HS-5 (cell line): Measurements from ENCODE around the gene ZNF593OS.

Experiments
- DNase-seq: peaks from one replicate; pipeline ENCODE4 v3.0.0-alpha.2; 2012; ENCODE audit warnings: low read depth

The ZNF593OS gene

DNA sequence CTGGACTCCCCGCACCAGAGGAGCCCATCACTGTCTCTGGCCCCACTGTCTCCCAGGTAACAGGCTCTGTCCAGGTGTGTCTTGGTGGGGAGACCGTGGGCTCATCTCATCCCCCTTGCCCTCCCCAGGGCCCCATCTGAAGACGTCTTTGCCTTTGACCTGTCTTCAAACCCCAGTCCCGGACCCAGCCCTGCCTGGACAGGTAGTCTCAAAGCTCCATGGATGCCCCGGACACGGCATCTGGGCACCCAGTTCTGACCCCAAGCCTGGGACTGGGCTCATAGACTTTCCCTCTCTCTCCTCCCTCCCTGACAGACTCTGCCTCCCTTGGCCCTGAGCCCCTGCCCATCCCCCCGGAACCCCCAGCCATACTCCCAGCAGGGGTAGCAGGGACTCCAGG, 12.5 kb upstream of the ZNF593OS start:
- no peak for DNase-seq

DNA sequence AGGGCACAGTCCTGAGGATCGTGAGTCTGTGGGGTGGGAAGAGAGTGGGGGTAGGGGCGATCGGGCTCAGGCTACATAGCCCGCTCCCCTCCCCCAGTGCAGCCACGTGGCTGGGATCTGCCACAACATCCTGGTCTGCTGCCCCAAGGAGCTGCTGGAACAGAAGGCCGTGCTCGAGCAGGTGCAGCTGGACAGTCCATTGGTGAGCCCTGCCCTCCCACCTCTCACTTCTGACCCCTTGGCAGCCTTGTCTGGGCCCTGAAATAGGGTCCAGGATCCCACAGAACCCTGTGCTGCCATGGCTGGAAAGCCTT, 10.7 kb upstream of the ZNF593OS start:
- no peak for DNase-seq

DNA sequence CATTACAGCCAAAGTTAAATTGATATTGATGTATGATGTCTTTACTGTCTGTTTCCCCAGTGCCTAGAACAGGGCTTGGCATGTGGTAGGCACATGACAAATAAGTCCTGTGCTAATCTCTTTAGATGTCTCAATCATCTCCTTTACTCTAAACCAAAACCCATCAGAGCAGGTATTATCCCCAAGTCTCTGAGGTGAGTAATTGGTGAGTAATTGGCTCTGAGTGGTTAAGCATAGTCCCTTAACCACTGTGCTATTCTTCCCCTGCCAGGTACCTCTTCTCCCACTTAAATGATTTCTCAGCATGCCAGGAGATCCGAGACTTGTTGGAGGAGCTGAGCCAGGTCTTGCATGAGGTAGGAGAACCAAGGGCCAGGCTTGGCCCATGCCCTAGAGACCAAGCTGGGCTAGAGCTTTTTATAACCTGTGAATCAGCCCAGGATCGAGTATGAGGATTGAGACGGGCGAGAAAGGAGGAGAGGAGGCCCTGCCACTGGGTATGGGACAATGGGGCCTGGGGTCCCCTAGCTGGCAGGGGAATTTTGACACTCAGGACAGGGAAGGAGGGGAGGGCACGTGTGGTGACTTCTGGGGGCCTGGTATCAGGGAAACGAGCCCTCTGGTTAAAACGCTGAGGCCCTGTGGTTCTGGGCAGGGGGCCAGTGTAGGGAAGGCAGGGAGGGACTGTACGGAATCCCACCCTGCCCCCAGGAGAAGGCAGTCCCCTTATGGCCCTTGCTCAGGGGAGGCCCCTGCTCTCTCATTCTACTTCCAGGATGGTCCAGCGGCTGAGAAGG, 10.2 kb upstream of the ZNF593OS start:
- no peak for DNase-seq

DNA sequence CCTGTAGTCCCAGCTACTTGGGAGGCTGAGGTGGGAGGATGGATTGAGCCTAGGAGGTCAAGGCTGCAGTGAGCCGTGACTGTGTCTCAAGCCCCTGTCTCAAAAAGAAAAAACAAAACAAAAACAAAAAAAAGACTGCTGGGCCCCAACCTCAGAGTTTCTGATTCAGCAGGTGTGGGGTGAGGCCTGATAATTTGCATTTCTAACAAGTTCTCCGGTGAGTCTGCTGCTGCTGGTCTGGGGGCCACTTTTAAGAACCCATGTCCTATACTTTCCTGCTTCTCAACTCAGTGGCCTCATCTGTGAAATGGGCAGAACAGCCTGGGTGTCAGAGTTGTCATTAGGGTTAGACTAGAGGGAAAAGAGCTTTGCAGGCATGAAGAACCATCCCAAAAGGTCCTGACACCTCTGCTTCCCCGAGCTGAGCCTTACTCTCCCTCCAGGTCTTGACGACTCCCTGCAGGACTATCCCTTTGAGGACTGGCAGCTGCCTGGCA, 8.4 kb upstream of the ZNF593OS start:
- no peak for DNase-seq

DNA sequence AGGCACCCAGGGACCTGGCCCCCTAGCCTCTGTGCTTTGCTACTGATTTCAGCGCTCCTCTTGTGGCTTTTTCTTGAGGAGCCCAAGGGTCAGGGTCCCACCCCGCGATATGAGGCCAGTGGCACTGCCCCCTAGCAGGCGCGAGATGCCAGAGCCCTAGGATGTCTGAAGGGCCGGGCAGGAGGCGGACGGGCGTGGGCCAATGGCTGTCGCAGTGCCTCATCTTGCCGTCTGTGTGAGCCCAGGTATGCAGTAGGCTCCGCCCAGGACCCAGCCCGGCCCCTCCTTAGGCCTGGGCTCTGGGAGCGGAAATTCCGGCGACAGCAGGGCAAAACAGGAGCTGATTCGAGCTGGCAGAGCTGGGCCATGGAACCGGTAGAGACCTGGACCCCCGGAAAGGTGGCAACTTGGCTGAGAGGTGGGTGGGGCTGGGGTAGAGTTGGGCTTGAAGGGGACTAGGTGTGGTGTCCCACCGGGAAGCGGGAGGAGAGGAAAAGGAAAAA, 5.6 kb upstream of the ZNF593OS start, which contains the start of gene CNKSR1:
TSS of gene CNKSR1 (plus strand) at position 310 of the 503 bp plus-strand sequence. CDS start at position 367, 57 bp downstream.
- DNase-seq = no peak

DNA sequence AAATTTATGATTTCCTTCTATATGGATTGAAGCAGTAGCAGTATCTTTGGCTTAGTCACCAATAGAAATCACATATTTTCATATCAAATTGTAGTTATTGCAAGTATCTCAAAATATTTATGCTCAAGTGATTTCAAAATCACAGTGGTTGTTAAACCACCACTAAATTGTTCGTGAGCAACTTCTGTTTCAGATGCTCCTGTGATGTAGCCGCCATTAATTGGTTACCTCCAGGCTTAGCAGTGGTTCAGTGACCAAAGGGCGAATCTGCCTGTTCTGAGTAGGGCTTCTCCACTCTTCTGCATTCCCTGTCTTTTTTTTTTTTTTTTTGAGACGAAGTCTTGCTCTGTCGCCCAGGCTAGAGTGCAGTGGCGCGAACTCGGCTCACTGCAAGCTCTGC, 3.7 kb upstream of the ZNF593OS start:
- no peak for DNase-seq

DNA sequence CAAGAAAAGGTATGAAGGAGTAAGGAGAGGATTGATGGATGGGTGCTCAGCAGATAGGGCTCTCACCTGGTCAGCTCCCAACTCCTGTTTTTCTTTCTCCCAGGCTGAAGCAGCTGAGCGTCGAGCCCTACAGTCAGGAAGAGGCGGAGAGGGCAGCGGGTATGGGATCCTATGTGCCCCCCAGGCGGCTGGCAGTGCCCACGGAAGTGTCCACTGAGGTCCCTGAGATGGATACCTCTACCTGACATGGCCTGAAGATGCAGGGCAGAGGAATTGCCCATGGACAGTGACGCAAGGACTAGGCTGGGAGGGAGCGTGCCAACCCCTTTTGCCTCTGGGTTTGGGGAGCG, 1.2 kb downstream of the ZNF593OS start:
- no peak for DNase-seq

DNA sequence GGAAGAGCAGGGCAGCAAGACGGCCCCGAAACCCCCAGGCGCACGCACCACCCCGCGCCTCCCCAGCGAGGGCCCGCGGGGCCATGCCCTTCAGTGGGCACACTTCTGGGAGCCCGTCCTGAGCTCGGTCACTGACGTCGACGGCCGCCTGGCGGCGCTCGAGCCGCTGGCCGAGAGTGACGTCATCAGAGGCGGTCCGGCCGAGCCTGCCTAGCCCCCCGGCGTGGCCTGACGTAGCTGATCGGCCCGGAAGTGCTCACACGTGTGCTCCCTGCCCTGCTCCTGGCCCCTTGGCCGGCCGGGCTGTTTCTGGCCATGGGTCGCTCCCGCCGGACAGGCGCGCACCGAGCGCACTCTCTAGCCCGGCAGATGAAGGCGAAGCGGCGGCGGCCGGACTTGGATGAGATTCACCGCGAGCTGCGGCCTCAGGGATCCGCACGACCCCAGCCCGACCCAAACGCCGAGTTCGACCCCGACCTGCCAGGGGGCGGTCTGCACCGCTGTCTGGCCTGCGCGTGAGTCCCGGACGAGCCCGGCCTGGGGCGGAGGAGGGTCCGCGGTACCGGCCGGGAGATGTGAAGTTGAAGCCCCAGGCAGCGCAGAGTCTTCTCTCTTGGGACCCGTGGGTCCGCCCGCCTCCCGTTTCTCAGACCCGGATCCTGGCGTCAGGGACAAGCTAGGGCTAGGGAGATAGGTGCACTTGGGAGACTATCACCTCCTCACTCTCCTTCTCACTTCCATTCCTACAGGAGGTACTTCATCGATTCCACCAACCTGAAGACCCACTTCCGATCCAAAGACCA, 1.8 kb downstream of the ZNF593OS start, which contains the start of gene ZNF593:
TSS of gene ZNF593 (plus strand) at position 240 of the 803 bp plus-strand sequence. CDS start at position 316, 76 bp downstream.
- DNase-seq = peak; percentile 47

DNA sequence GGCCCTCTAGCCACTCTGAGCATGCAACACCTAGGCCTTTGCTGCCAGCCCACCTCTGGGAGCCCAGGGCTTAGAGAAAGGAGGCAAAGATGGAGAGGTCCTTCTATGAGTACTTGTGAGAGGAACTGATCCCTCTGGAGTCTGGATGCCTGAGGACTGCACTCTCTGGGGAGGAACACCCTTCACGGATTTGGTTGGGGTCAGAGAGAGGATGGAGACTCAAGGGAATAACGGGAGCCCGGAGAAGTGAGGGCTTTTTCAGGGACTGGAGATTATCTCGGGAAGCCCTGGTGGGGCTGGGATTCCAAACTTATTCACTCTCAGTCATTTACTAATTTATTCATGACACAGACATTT, 2.5 kb downstream of the ZNF593OS start:
- no peak for DNase-seq

DNA sequence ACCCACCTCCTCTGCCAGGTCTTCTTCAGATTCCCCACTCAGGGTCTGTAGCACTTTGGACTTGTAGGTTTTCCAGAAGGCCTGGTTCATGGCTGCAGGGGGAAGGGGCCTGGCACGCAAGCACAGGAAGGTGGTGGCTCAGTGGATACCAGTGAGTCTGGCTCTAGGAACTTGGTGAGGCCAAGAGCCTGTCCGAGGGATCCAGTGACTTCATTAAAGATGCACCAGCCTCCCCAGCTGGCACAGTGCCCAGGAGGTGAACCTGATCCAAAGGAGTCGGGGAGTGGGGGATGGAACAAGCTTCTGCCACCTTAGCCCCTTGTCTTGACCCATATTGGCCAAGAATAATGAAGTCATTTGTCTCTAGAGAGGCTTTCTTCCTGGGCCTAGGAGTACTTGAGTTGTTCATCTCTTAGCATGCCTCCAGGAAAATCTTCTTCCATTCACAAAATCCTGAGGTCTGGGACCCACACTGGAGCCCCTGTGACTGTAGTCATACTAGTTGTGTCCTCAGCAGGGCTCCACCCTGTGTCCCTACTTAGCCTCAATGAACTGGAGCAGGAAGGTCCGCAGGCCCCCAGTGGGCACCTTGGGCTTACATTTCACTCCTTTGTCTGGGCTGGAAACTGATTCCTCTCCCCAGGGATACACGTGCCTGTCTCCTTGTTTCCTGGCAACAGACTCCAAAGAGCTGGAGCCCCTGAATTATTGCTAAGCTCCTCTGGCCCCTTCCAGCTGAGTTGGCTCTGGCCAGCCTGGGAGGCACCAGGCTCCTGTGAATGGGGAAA, 3.0 kb downstream of the ZNF593OS start, which contains the start of gene C1orf232:
TSS of gene C1orf232 (minus strand) at position 554 of the 788 bp plus-strand sequence. CDS start at position 90, 464 bp downstream.
- DNase-seq = no peak

DNA sequence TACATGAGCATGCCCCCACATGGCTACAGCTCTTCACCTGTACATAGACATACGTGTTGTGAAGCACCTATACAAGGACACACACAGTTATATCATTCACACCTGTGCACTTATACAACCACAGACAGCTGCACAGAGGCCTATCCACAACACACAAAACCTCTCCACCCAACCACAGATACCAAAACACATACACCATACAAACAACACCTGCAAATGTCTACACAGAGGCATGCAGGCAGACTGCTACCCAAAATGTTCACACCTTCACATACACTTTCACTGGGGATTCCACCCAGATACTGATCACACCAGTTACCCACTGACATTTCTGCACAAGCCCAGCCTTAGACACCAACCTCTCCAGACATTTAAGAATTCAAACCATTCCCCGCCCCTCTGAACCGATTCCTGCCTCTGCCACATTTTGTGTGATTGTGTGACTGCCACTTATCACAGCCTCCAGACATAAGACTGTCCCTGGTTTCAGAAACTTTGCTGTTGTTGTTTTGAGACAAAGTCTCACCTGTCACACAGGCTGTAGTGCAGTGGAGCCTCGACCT, 4.8 kb downstream of the ZNF593OS start:
- no peak for DNase-seq

DNA sequence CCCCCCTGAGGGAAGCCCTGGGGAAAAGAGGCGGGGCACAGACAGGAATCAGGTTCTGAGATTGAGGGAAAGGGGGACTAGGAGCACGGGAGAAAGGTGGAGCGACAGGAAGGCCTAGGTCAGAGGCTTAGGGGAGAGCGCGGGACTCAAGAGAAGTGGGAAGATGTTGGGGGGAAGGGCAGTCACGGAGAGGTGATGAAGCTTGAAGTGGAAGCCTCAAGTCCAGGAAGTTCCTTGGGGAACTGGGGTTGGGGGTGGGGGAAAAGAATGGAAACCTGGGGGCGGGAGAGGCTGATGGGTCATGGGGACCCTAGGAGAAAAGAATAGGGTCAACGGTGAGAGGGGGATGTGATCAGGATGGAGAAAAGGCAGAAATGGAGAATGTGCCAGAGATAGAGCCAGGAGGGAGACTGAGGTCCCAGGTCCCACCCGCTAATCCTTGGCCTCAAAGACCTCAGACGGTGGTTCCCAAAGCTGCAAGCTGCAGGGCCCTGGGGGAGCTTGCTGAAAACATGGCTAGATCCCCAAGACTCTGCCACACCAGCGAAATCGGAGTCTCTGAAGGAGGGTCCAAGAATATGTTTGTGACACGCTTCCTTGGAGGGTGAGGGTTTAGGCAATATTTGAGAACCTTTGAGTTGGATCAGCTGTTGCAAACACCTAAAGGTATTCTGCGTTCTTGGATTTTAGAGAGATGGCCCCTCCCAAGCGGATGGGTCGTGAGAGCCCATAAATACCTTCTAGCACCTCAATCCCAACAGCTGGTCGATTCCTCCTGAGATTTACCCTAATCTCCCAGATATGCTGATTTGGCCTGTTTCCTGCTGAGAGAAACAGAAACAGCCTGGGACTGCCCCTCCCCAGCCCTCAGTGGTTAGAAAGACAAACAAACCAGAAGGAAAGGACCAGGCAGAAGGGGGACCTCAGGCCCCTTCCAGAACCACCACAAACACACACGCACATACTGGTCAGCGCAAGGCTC, 6.5 kb downstream of the ZNF593OS start:
- DNase-seq = no peak

DNA sequence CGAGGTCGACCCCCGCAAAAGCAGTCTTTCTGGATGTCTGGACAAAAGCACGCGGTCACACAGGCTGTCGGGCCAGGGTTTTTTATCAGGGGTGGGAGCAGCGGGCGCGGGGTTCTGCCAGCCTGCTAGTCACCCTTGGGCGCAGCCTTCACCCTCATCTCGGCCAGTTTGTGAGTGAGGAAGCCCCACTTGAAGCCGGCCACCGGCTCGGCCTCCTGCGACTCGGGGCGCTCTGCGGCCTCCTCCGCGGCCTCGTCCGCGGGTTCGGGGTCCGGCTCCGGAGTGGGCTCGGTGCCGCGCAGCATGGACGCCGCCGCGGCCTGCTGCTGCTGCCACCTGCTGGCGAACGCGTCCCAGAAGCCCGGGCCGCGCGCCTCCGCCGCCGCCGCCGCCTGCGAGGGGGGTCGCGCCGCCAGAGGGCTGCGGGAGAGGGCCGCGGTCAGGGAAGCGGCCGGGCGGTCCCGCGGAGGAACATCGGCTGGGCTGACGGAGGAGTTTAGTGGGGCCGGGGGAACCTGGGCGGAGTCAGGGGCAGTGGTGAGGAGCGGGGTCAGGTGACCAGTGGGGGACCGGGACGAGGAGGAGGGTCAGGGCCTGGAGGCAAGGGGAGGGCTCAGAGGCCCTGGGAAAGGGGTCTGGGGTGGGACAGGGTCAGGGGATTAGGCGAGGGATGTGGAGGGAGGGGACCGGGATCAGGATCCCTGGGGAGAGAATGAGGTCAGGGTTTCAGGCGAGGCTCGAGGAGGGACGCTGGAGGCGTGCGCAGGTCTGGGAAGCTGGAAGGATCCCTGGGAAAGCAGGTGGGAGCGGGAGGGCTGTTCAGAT, 7.4 kb downstream of the ZNF593OS start:
- no peak for DNase-seq

DNA sequence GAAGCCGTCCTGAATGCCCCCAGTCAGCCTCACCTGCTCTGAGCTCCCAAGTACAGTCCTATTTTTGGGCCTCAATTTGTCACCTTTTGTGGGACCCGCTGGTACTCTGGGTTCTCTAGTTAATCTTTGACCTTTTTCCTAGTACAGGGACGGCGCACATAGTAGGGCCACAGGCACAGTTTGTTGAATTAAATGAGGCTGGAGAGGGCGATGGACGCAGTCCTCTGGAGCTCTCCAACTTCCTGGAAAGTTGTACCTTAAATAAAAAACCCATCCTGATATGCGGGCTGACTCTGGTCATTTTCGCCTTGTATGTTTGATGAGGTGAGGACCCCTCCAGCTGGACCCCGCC, 8.0 kb downstream of the ZNF593OS start:
- no peak for DNase-seq

DNA sequence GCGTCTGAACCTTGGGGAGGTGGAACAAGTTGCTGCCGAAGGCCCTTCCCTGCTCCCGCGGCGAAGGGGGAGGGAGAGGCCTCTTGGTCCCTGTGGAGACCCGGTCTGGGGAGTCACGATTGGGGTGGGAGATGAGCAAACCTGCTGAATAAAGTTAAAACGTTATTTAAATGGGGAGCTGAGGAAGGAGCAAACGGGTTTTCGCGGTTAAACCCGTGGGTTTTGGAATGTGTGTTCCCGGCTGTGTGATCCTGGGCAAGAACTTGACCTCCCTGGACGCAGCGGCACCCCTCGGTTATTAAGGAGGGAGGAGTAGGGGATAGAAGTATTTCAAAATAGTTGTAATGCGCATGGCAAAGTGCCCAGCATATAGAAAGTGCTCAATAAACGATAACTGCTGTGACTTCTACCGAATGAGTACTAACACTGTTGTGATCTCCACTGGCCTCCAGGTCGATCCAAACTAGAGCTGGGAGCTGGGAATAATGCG, 9.4 kb downstream of the ZNF593OS start:
- no peak for DNase-seq

DNA sequence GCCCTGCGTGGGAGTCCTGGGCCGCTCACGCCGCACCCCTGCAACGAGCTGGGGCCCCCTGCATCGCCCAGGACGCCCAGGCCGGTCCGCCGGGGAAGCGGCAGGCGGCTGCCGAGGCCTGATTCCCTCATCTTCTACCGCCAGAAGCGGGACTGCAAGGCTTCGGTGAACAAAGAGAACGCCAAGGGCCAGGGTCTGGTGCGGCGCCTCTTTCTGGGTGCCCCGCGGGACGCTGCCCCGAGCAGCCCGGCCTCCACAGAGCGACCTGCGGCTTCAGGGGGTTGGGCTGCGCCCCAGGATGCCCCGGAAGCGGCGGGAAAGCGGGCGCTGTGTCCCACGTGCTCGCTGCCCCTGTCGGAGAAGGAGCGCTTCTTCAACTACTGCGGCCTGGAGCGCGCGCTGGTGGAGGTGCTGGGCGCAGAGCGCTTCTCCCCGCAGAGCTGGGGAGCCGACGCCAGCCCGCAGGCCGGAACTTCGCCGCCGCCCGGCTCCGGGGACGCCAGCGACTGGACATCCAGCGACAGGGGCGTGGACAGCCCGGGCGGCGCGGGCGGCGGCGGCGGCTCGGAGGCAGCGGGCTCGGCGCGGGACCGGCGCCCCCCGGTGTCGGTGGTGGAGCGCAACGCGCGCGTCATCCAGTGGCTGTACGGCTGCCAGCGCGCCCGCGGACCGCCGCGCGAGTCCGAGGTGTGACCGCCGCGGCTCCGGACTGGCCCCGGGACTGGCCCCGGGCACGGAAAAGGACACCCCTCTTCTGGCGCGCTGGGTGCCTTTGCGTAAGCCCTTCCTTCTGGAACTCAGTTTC, 10.0 kb downstream of the ZNF593OS start:
- no peak for DNase-seq

DNA sequence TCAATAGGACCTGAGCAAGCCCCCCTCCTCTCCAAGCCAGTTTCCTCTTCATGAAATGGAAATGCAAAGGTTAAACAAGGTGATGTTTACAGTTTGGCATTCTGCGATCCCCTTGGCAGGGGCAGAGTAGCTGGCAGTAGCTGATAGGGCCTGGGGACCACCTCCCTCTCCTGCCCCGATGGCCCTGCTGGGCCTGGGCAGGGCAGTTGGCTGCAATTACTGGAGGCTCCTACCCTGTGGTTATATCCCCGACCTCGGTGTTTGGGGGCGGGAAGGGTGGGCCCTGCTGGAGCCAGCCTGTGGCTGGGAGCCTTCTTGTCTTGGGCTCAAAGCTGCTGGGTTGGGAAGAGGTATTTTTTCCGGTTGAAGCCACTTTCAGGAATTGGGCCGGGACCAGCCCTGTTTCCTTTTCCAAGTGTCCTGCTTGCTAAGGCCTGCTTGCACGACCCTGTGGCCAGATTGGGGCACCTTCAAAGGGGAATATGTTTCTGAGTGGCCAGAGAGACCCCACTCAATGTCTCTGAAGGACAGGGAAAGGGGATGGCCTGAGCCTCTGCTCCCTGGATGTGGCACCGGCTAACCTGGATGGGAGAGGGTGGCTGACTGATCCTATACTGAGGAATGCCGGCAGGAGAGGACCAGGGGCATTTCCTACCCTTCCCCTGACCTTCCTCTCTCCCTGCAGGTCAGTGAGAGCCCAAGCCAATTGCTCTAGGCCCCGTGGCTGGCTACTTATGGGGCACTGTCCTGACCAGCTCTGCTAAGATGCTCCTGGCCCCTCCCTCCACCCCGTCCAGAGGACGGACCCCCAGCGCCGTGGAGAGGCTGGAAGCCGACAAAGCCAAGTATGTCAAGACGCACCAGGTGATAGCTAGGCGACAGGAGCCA, 10.9 kb downstream of the ZNF593OS start:
- no peak for DNase-seq

DNA sequence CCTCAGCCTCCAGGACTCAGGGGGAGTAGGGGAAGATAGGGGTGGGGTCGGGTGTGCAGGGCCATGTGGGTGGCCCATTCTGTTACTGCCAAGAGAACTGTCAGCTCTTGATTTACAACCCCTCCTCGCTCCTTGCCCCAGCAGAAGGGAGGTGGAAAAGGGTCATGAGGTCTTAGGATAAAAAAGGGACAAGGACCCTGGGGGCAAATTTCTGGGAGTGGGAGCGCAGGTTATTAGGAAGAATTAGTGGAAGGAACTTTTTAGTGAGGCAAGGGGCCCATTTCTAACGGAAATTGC, 11.9 kb downstream of the ZNF593OS start:
- DNase-seq = no peak
